PC-9 (cell line): ENCODE results near the gene AKR1C3. TPM values are rescaled to one million over a fixed set of nuclear protein-coding genes. Genes with fewer than 3 reads are reported as not detected.
"Not testable (repeated sequence)": the region's sequence is repeated elsewhere in the genome, so short reads cannot be mapped to it uniquely, and the experiment has no call there.

Experiments
- BruUV-seq: library from RNA; stranded (reverse); fragments of 400-500 nt; replicated peaks from 2 replicates; lab custom pipeline; 2021; lab: Mats Ljungman, UMichigan
- CTCF ChIA-PET: fragments of 300-600 bp; sonication (Branson Sonifier 250); formaldehyde crosslinking; loops from one replicate; lab custom pipeline; 2022; ENCODE audit warnings: antibody characterized with exemption; lab: Charles Lee
- POLR2A ChIA-PET: fragments of 300-600 bp; sonication (Branson Sonifier 250); formaldehyde crosslinking; loops from one replicate; lab custom pipeline; 2022; ENCODE audit warnings: antibody characterized with exemption; ENCODE audit not compliant: unreplicated experiment; lab: Charles Lee
- DNase-seq, 2 experiments: peaks; one replicate each; pipeline versions ENCODE4 v3.0.0 to v3.0.0-alpha.2; 2015 to 2022; ENCODE audit warnings: mixed read lengths in 1 of 2
- H2AFZ ChIP-seq: fragments of 200-600 bp; sonication (generic); 2 replicates; pipeline ENCODE4 v1.8.1; 2017; ENCODE audit warnings: antibody characterized with exemption
- H3F3A ChIP-seq: fragments of 200-600 bp; sonication (generic); 2 replicates; pipeline ENCODE4 v1.8.1; 2017; ENCODE audit warnings: antibody characterized with exemption, mild to moderate bottlenecking, low read depth; ENCODE audit not compliant: insufficient read depth
- H3K27ac ChIP-seq: fragments of 200-600 bp; sonication (generic); 2 replicates; pipeline ENCODE4 v1.6.1; 2016; ENCODE audit warnings: mixed run types
- H3K27me3 ChIP-seq: fragments of 200-600 bp; sonication (generic); 2 replicates; pipeline ENCODE4 v1.6.1; 2016; ENCODE audit warnings: low read depth, mixed run types; ENCODE audit not compliant: insufficient read depth
- H3K36me3 ChIP-seq: fragments of 200-600 bp; sonication (generic); 2 replicates; pipeline ENCODE4 v1.6.1; 2016; ENCODE audit warnings: low read depth, mixed run types
- H3K4me1 ChIP-seq: fragments of 200-600 bp; sonication (generic); replicated peaks from 2 replicates; pipeline ENCODE4 v1.6.1; 2016; ENCODE audit warnings: mixed run types; ENCODE audit not compliant: insufficient read depth
- H3K4me2 ChIP-seq: fragments of 200-600 bp; sonication (generic); 2 replicates; pipeline ENCODE4 v1.6.1; 2017; ENCODE audit warnings: mixed run types
- H3K4me3 ChIP-seq: fragments of 200-600 bp; sonication (generic); 2 replicates; pipeline ENCODE4 v1.6.1; 2016; ENCODE audit warnings: mixed run types
- H3K79me2 ChIP-seq: fragments of 200-600 bp; sonication (generic); 2 replicates; pipeline ENCODE4 v1.6.1; 2017; ENCODE audit warnings: low read depth, mixed run types
- H3K9me2 ChIP-seq: fragments of 200-600 bp; sonication (generic); 2 replicates; pipeline ENCODE4 v1.8.1; 2017; ENCODE audit warnings: mild to moderate bottlenecking; ENCODE audit not compliant: insufficient read depth
- H3K9me3 ChIP-seq: fragments of 200-600 bp; sonication (generic); 2 replicates; pipeline ENCODE4 v1.8.1; 2016; ENCODE audit warnings: low read depth; ENCODE audit not compliant: insufficient read depth
- H4K20me1 ChIP-seq: fragments of 200-600 bp; sonication (generic); 2 replicates; pipeline ENCODE4 v1.8.1; 2017; ENCODE audit not compliant: insufficient read depth
- CTCF ChIP-seq: fragments of 200-600 bp; sonication (generic); conservative IDR thresholded peaks from 2 replicates; pipeline ENCODE4 v1.6.1; 2017; ENCODE audit warnings: mixed run types, antibody characterized with exemption, mild to moderate bottlenecking, moderate library complexity
- EZH2 ChIP-seq: fragments of 200-600 bp; sonication (generic); IDR thresholded peaks from 2 replicates; pipeline ENCODE4 v1.8.0; 2017; ENCODE audit warnings: antibody characterized with exemption, low read depth
- intact Hi-C: fragments of 100-400 bp; cut with micrococcal nuclease; formaldehyde crosslinking; loops from one replicate; pipeline ENCODE4 v1.10.0; 2022; ENCODE audit not compliant: unreplicated experiment
- total RNA-seq: library from RNA; stranded (reverse); gene quantifications from 2 replicates; pipeline ENCODE4 v1.2.3, GENCODE V29; 2021

AKR1C3 gene
- total RNA-seq, 1 experiment from 2014 or later, result 1,870 TPM

- TF ChIP-seq CTCF (no peak), EZH2 (no peak)
- ChIA-PET CTCF (no interaction called here), POLR2A (interaction anchor here (0.6 kb wide), 3 partner anchors 71 to 187 kb away, joined by 3 read pairs; no protein-coding TSS in a partner anchor)
- H3K36me3 ChIP-seq, result peaks cover 51% of the 10 kb centered on the region
- H3K9me2 ChIP-seq, result no peaks in the 10 kb centered on the region
- BruUV-seq, result no TSS peak
- H3K4me2 ChIP-seq, result peak overlapping the region; percentile 74
- H3K4me1 ChIP-seq, result peaks cover 37% of the 10 kb centered on the region
- H3K4me3 ChIP-seq, result peak overlapping the region; percentile 97
- peak overlapping the region; percentile 99 for H3K27ac ChIP-seq
- H3K79me2 ChIP-seq, result peaks cover 74% of the 10 kb centered on the region
- intact Hi-C loops, result no loop called here
- no peaks in the 10 kb centered on the region for H4K20me1 ChIP-seq
- H3K27me3 ChIP-seq, result no peaks in the 10 kb centered on the region; the same call in 1 of the 2 replicates
- H3K9me3 ChIP-seq, result no peaks in the 10 kb centered on the region; the same call in 1 of the 2 replicates
- DNase-seq, result no peak
- peaks cover 42% of the 10 kb centered on the region for H3F3A ChIP-seq
- H2AFZ ChIP-seq, result no peak overlapping the region
These were observed 1.9 kb downstream of the AKR1C3 start for GRCh38 chr10:5096108-5096507.

- H3F3A ChIP-seq, result peaks cover 84% of the 10 kb centered on the region
- peaks cover 54% of the 10 kb centered on the region for H3K79me2 ChIP-seq
- peaks cover 28% of the 10 kb centered on the region for H3K4me1 ChIP-seq
- H3K9me3 ChIP-seq, H3K9me2 ChIP-seq, intact Hi-C loops, CTCF ChIA-PET, H4K20me1 ChIP-seq, H2AFZ ChIP-seq, POLR2A ChIA-PET, DNase-seq, H3K27me3 ChIP-seq, H3K4me3 ChIP-seq, H3K27ac ChIP-seq, BruUV-seq: not testable (repeated sequence)
- peaks cover 59% of the 10 kb centered on the region for H3K36me3 ChIP-seq
- H3K4me2 ChIP-seq, result peak overlapping the region; percentile 34; the same call in 1 of the 2 replicates
These were observed 8.3 kb downstream of the AKR1C3 start for GRCh38 chr10:5102479-5102878.

GRCh38 chr10:5103481-5103880 is 9.3 kb downstream of the AKR1C3 start:
- peaks cover 79% of the 10 kb centered on the region for H3F3A ChIP-seq
- H2AFZ ChIP-seq, result no peak overlapping the region
- no peaks in the 10 kb centered on the region for H3K9me2 ChIP-seq
- no peak for TF ChIP-seq EZH2
- no peak for TF ChIP-seq CTCF
- ChIA-PET POLR2A (no interaction called here), CTCF (interaction anchor here (0.6 kb wide), 1 partner anchor 17 kb away, joined by 8 read pairs; no protein-coding TSS in a partner anchor)
- H3K4me2 ChIP-seq, result peak overlapping the region; percentile 34; the same call in 1 of the 2 replicates
- H3K4me3 ChIP-seq, result peak overlapping the region; percentile 14; the same call in 1 of the 2 replicates
- peaks cover 18% of the 10 kb centered on the region for H3K4me1 ChIP-seq
- intact Hi-C loops, result no loop called here
- no TSS peak for BruUV-seq
- peaks cover 44% of the 10 kb centered on the region for H3K79me2 ChIP-seq
- no peaks in the 10 kb centered on the region; the same call in 1 of the 2 replicates for H3K27me3 ChIP-seq
- H4K20me1 ChIP-seq, result no peaks in the 10 kb centered on the region
- H3K9me3 ChIP-seq, result no peaks in the 10 kb centered on the region
- no peak for DNase-seq
- 0 out of 2 replicates have a peak overlapping the region, but pooled peaks have one; percentile 11 for H3K27ac ChIP-seq
- peaks cover 55% of the 10 kb centered on the region for H3K36me3 ChIP-seq
